ENCODE measurements around the gene CHD3. TPM values are rescaled to one million over a fixed set of nuclear protein-coding genes. Genes with fewer than 3 reads are reported as not detected.

The CHD3 gene
- total and polyA plus RNA-seq, 4 experiments from 2014 or later: 0.84 to 287 (median 149) TPM

- no peak overlapping the region for H3K4me3 ChIP-seq (ENCODE audit: low read length in 2 of 2)
- DNase-seq: no peak
- CTCF ChIA-PET (ENCODE audit: partially characterized antibody): interaction anchor here (1.5 to 8.0 kb wide), 4 partner anchors 8 to 73 kb away, joined by 6 to 83 read pairs (median 12); no protein-coding TSS in a partner anchor
- no peak overlapping the region for H3K27ac Mint-ChIP-seq
- intact Hi-C loops (cut with micrococcal nuclease): no loop called here
- no peak overlapping the region for H3K27ac ChIP-seq (ENCODE audit: low read depth, low read length)
- peak overlapping the region in 1 of 8 donors; percentile 31 for H3K4me3 Mint-ChIP-seq
- no peaks in the 10 kb centered on the region for H3K27me3 Mint-ChIP-seq
- no peaks in the 10 kb centered on the region for H3K27me3 ChIP-seq (ENCODE audit: insufficient read depth, low read length)
- peaks cover 35 to 44% of the 10 kb centered on the region in 2 donors for H3K36me3 Mint-ChIP-seq
- H3K4me1 ChIP-seq (ENCODE audit: insufficient read depth, low read length): peaks cover 21% of the 10 kb centered on the region
- POLR2A ChIA-PET (ENCODE audit: partially characterized antibody): interaction anchor here (1.2 to 7.0 kb wide), 2 partner anchors 19 to 55 kb away, joined by 3 to 116 read pairs; partner anchors contain the start of gene RNF227
- peaks cover 10% of the 10 kb centered on the region for H3K36me3 ChIP-seq (ENCODE audit: insufficient read depth, low read length)
- peaks cover 0 to 1% (median 0%) of the 10 kb centered on the region in 8 donors for H3K9me3 Mint-ChIP-seq
- H3K9me3 ChIP-seq (ENCODE audit: control insufficient read depth in 1 of 2, low read length in 2 of 2): no peaks in the 10 kb centered on the region
- H3K4me1 Mint-ChIP-seq: peaks cover 25 to 39% (median 29%) of the 10 kb centered on the region in 4 donors
Observed at GRCh38 chr17:7935859-7936258, 47.3 kb downstream of the CHD3 start.

GRCh38 chr17:7940034-7940433 lies 51.4 kb downstream of the CHD3 start:
- H3K27ac Mint-ChIP-seq: peak overlapping the region in 1 of 7 donors; percentile 82
- no peak overlapping the region for H3K4me3 Mint-ChIP-seq
- peaks cover 0 to 1% (median 0%) of the 10 kb centered on the region in 8 donors for H3K9me3 Mint-ChIP-seq
- no peaks in the 10 kb centered on the region for H3K27me3 ChIP-seq (ENCODE audit: insufficient read depth, low read length)
- peaks cover 31% of the 10 kb centered on the region for H3K36me3 ChIP-seq (ENCODE audit: insufficient read depth, low read length)
- DNase-seq: no peak
- H3K4me3 ChIP-seq (ENCODE audit: low read length in 2 of 2): no peak overlapping the region
- no peaks in the 10 kb centered on the region for H3K4me1 ChIP-seq (ENCODE audit: insufficient read depth, low read length)
- intact Hi-C loops (cut with micrococcal nuclease): no loop called here
- ChIA-PET POLR2A (ENCODE audit: partially characterized antibody) (interaction anchor here (0.6 to 2.1 kb wide), 3 partner anchors 8 to 308 kb away, joined by 3 to 7 read pairs (median 6); partner anchors contain the start of genes CNTROB, CTC1, RNF227 and TRAPPC1), CTCF (ENCODE audit: partially characterized antibody) (interaction anchor here (1.1 kb wide), 1 partner anchor 7 kb away, joined by 3 read pairs; no protein-coding TSS in a partner anchor)
- H3K27ac ChIP-seq (ENCODE audit: low read depth, low read length): no peak overlapping the region
- peaks cover 0 to 8% (median 5%) of the 10 kb centered on the region in 4 donors for H3K4me1 Mint-ChIP-seq
- peaks cover 53 to 60% of the 10 kb centered on the region in 2 donors for H3K36me3 Mint-ChIP-seq
- no peaks in the 10 kb centered on the region for H3K27me3 Mint-ChIP-seq
- H3K9me3 ChIP-seq (ENCODE audit: control insufficient read depth in 1 of 2, low read length in 2 of 2): no peaks in the 10 kb centered on the region

- ChIA-PET CTCF (ENCODE audit: partially characterized antibody) (interaction anchor here (1.0 to 1.1 kb wide), 2 partner anchors 8 to 47 kb away, joined by 3 to 4 read pairs; no protein-coding TSS in a partner anchor), POLR2A (ENCODE audit: partially characterized antibody) (interaction anchor here (0.6 to 2.1 kb wide), 3 partner anchors 9 to 307 kb away, joined by 3 to 7 read pairs (median 6); partner anchors contain the start of genes CNTROB, CTC1, RNF227 and TRAPPC1)
- H3K27ac Mint-ChIP-seq: no peak overlapping the region
- Histone ChIP-seq H3K9me3 (ENCODE audit: control insufficient read depth in 1 of 2, low read length in 2 of 2) (no peaks in the 10 kb centered on the region), H3K27me3 (ENCODE audit: insufficient read depth, low read length) (no peaks in the 10 kb centered on the region), H3K4me1 (ENCODE audit: insufficient read depth, low read length) (no peaks in the 10 kb centered on the region), H3K4me3 (ENCODE audit: low read length in 2 of 2) (no peak overlapping the region), H3K27ac (ENCODE audit: low read depth, low read length) (no peak overlapping the region), H3K36me3 (ENCODE audit: insufficient read depth, low read length) (peaks cover 31% of the 10 kb centered on the region)
- peaks cover 0 to 1% (median 0%) of the 10 kb centered on the region in 8 donors for H3K9me3 Mint-ChIP-seq
- DNase-seq: no peak
- H3K4me3 Mint-ChIP-seq: no peak overlapping the region
- no peaks in the 10 kb centered on the region for H3K27me3 Mint-ChIP-seq
- peaks cover 49 to 61% of the 10 kb centered on the region in 2 donors for H3K36me3 Mint-ChIP-seq
- intact Hi-C loops (cut with micrococcal nuclease): no loop called here
- H3K4me1 Mint-ChIP-seq: peaks cover 0 to 5% (median 3%) of the 10 kb centered on the region in 4 donors
Observed at GRCh38 chr17:7940743-7941142, 52.2 kb downstream of the CHD3 start.

GRCh38 chr17:7943291-7943690 lies 54.7 kb downstream of the CHD3 start:
- POLR2A ChIA-PET (ENCODE audit: partially characterized antibody): interaction anchor here (0.6 to 2.8 kb wide), 2 partner anchors 8 to 11 kb away, joined by 3 to 19 read pairs; partner anchors contain the start of genes CNTROB and TRAPPC1
- intact Hi-C loops (cut with micrococcal nuclease): no loop called here
- Mint-ChIP-seq H3K36me3 (peaks cover 54 to 68% of the 10 kb centered on the region in 2 donors), H3K9me3 (peaks cover 0 to 1% (median 0%) of the 10 kb centered on the region in 8 donors), H3K27ac (no peak overlapping the region), H3K27me3 (no peaks in the 10 kb centered on the region), H3K4me3 (no peak overlapping the region), H3K4me1 (peaks cover 0 to under 1% (median 0%) of the 10 kb centered on the region in 4 donors)
- H3K36me3 ChIP-seq (ENCODE audit: insufficient read depth, low read length): peaks cover 47% of the 10 kb centered on the region
- no peaks in the 10 kb centered on the region for H3K9me3 ChIP-seq (ENCODE audit: control insufficient read depth in 1 of 2, low read length in 2 of 2)
- H3K4me3 ChIP-seq (ENCODE audit: low read length in 2 of 2): no peak overlapping the region
- CTCF ChIA-PET (ENCODE audit: partially characterized antibody): interaction anchor here (0.5 to 3.4 kb wide), 4 partner anchors 10 to 54 kb away, joined by 4 to 16 read pairs (median 10); partner anchors contain the start of genes CNTROB and TRAPPC1
- no peak for DNase-seq
- no peaks in the 10 kb centered on the region for H3K27me3 ChIP-seq (ENCODE audit: insufficient read depth, low read length)
- no peaks in the 10 kb centered on the region for H3K4me1 ChIP-seq (ENCODE audit: insufficient read depth, low read length)
- no peak overlapping the region for H3K27ac ChIP-seq (ENCODE audit: low read depth, low read length)

- H3K36me3 ChIP-seq (ENCODE audit: insufficient read depth, low read length): peaks cover 46% of the 10 kb centered on the region
- H3K36me3 Mint-ChIP-seq: peaks cover 60 to 74% of the 10 kb centered on the region in 2 donors
- H3K27ac Mint-ChIP-seq: peak overlapping the region in 1 of 7 donors; percentile 74
- H3K4me1 ChIP-seq (ENCODE audit: insufficient read depth, low read length): no peaks in the 10 kb centered on the region
- ChIA-PET POLR2A (ENCODE audit: partially characterized antibody) (interaction anchor here (1.3 to 2.8 kb wide), 2 partner anchors 12 to 31 kb away, joined by 4 to 19 read pairs; partner anchors contain the start of genes CNTROB and TRAPPC1), CTCF (ENCODE audit: partially characterized antibody) (interaction anchor here (0.8 to 3.4 kb wide), 4 partner anchors 11 to 129 kb away, joined by 3 to 16 read pairs (median 10); partner anchors contain the start of genes CNTROB and TRAPPC1)
- no peaks in the 10 kb centered on the region for H3K27me3 ChIP-seq (ENCODE audit: insufficient read depth, low read length)
- no peak overlapping the region for H3K4me3 ChIP-seq (ENCODE audit: low read length in 2 of 2)
- intact Hi-C loops (cut with micrococcal nuclease): no loop called here
- H3K9me3 ChIP-seq (ENCODE audit: control insufficient read depth in 1 of 2, low read length in 2 of 2): no peaks in the 10 kb centered on the region
- H3K9me3 Mint-ChIP-seq: peaks cover 0 to 1% (median 0%) of the 10 kb centered on the region in 8 donors
- no peak for DNase-seq
- H3K27me3 Mint-ChIP-seq: no peaks in the 10 kb centered on the region
- H3K4me1 Mint-ChIP-seq: no peaks in the 10 kb centered on the region
- no peak overlapping the region for H3K27ac ChIP-seq (ENCODE audit: low read depth, low read length)
- no peak overlapping the region for H3K4me3 Mint-ChIP-seq
Observed at GRCh38 chr17:7944326-7944725, 55.7 kb downstream of the CHD3 start.

GRCh38 chr17:7945651-7946050 lies 57.1 kb downstream of the CHD3 start:
- H3K9me3 Mint-ChIP-seq: no peaks in the 10 kb centered on the region
- H3K36me3 Mint-ChIP-seq: peaks cover 52 to 67% of the 10 kb centered on the region in 2 donors
- CTCF ChIA-PET (ENCODE audit: partially characterized antibody): interaction anchor here (0.9 to 3.4 kb wide), 3 partner anchors 12 to 44 kb away, joined by 3 to 16 read pairs (median 16); partner anchors contain the start of genes CNTROB and TRAPPC1
- Histone ChIP-seq H3K27ac (ENCODE audit: low read depth, low read length) (no peak overlapping the region), H3K9me3 (ENCODE audit: control insufficient read depth in 1 of 2, low read length in 2 of 2) (no peaks in the 10 kb centered on the region), H3K36me3 (ENCODE audit: insufficient read depth, low read length) (peaks cover 40% of the 10 kb centered on the region), H3K4me3 (ENCODE audit: low read length in 2 of 2) (no peak overlapping the region), H3K27me3 (ENCODE audit: insufficient read depth, low read length) (no peaks in the 10 kb centered on the region), H3K4me1 (ENCODE audit: insufficient read depth, low read length) (no peaks in the 10 kb centered on the region)
- peaks cover 0 to 1% (median 0%) of the 10 kb centered on the region in 4 donors for H3K4me1 Mint-ChIP-seq
- no peaks in the 10 kb centered on the region for H3K27me3 Mint-ChIP-seq
- no peak overlapping the region for H3K4me3 Mint-ChIP-seq
- intact Hi-C loops (cut with micrococcal nuclease): no loop called here
- POLR2A ChIA-PET (ENCODE audit: partially characterized antibody): interaction anchor here (2.8 kb wide), 1 partner anchor 13 kb away, joined by 19 read pairs; the partner anchor contains the start of genes CNTROB and TRAPPC1
- peak overlapping the region in 1 of 7 donors; percentile 29 for H3K27ac Mint-ChIP-seq
- no peak for DNase-seq

- CTCF ChIA-PET (ENCODE audit: partially characterized antibody): no interaction called here
- POLR2A ChIA-PET (ENCODE audit: partially characterized antibody): no interaction called here
- Histone ChIP-seq H3K4me1 (ENCODE audit: insufficient read depth, low read length) (peaks cover 3% of the 10 kb centered on the region), H3K27me3 (ENCODE audit: insufficient read depth, low read length) (no peaks in the 10 kb centered on the region), H3K27ac (ENCODE audit: low read depth, low read length) (no peak overlapping the region), H3K4me3 (ENCODE audit: low read length in 2 of 2) (no peak overlapping the region), H3K36me3 (ENCODE audit: insufficient read depth, low read length) (peaks cover 35% of the 10 kb centered on the region), H3K9me3 (ENCODE audit: control insufficient read depth in 1 of 2, low read length in 2 of 2) (no peaks in the 10 kb centered on the region)
- Mint-ChIP-seq H3K9me3 (no peaks in the 10 kb centered on the region), H3K27me3 (no peaks in the 10 kb centered on the region), H3K4me1 (peaks cover 3 to 5% (median 4%) of the 10 kb centered on the region in 4 donors), H3K4me3 (no peak overlapping the region), H3K27ac (peak overlapping the region in 2 of 7 donors; percentile 32 to 42), H3K36me3 (peaks cover 47 to 64% of the 10 kb centered on the region in 2 donors)
- intact Hi-C loops (cut with micrococcal nuclease): no loop called here
- no peak for DNase-seq
Observed at GRCh38 chr17:7946441-7946840, 57.9 kb downstream of the CHD3 start.
